SK-N-SH treated with all-trans-retinoic acid at 6 μM for 48 hours (cell line): ENCODE measurements around the gene PRRC1.

Experiments used
- ARNTL ChIP-seq: fragments of 450-650 bp; formaldehyde crosslinking; IDR thresholded peaks from 2 replicates; pipeline ENCODE4 v1.5.0; 2020; ENCODE audit warnings: low read depth, mild to moderate bottlenecking, moderate library complexity, borderline replicate concordance
- ESRRG ChIP-seq: fragments of 250-450 bp; sonication (Bioruptor Pico); IDR thresholded peaks from 2 replicates; pipeline ENCODE4 v1.6.1; 2021; ENCODE audit warnings: mild to moderate bottlenecking
- SNAI2 ChIP-seq: fragments of 250-450 bp; sonication (Bioruptor Pico); IDR thresholded peaks from 2 replicates; pipeline ENCODE4 v1.5.0; 2020; ENCODE audit warnings: mild to moderate bottlenecking, moderate library complexity
- TCF4 ChIP-seq: fragments of 250-450 bp; sonication (Bioruptor Pico); IDR thresholded peaks from 2 replicates; pipeline ENCODE4 v1.8.0; 2021; ENCODE audit warnings: mild to moderate bottlenecking, moderate library complexity, borderline replicate concordance
- TOX ChIP-seq: fragments of 250-450 bp; sonication (Bioruptor Pico); IDR thresholded peaks from 2 replicates; pipeline ENCODE4 v1.8.0; 2021; ENCODE audit warnings: mild to moderate bottlenecking, moderate library complexity, borderline replicate concordance
- ZC3H10 ChIP-seq: fragments of 250-450 bp; sonication (Bioruptor Pico); IDR thresholded peaks from 2 replicates; pipeline ENCODE4 v1.5.1; 2021; ENCODE audit warnings: mild to moderate bottlenecking, moderate library complexity
- ZFP30 ChIP-seq: fragments of 450-650 bp; formaldehyde crosslinking; IDR thresholded peaks from 2 replicates; pipeline ENCODE4 v1.5.0; 2022; ENCODE audit warnings: mild to moderate bottlenecking, moderate library complexity
- ZNF70 ChIP-seq: fragments of 450-650 bp; formaldehyde crosslinking; IDR thresholded peaks from 2 replicates; pipeline ENCODE4 v1.5.0; 2020; ENCODE audit warnings: mild to moderate bottlenecking, moderate library complexity
- ZNF8 ChIP-seq: fragments of 450-650 bp; formaldehyde crosslinking; IDR thresholded peaks from 2 replicates; pipeline ENCODE4 v1.5.0; 2020; ENCODE audit warnings: mild to moderate bottlenecking, moderate library complexity
- TF ChIP-seq, protein P1 (sequence below): fragments of 250-450 bp; sonication (Bioruptor Pico); IDR thresholded peaks from 2 replicates; pipeline ENCODE4 v1.8.0; 2020; ENCODE audit warnings: mild to moderate bottlenecking, moderate library complexity, borderline replicate concordance

DNA sequence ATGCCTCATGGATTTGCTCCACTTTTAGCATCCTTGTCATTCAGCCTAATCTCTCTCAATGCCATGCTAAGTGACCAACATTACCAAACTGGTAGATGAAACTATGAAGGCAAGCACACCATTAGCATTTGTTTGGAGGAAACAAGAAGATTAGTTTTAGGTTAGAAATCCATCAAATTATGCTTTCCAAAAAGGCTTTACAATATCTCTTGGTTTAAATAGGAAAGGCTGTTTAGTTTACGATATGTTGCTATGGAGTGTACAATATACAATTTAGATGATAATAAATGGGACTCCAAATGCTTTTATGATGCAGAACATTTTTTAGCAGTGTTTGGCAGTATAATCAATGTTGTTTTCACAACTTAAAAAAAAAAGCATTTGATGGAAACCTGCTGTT, 83.7 kb downstream of the PRRC1 start:
- TF ChIP-seq ZNF8 (CRISPR knock-in tag) (no peak), ZFP30 (no peak), ZC3H10 (CRISPR knock-in tag) (no peak), TOX (CRISPR knock-in tag) (no peak), TCF4 (CRISPR knock-in tag) (no peak), SNAI2 (CRISPR knock-in tag) (no peak), ESRRG (CRISPR knock-in tag) (no peak), ZNF70 (CRISPR knock-in tag) (no peak), ARNTL (no peak)
- TF ChIP-seq, protein P1, sequence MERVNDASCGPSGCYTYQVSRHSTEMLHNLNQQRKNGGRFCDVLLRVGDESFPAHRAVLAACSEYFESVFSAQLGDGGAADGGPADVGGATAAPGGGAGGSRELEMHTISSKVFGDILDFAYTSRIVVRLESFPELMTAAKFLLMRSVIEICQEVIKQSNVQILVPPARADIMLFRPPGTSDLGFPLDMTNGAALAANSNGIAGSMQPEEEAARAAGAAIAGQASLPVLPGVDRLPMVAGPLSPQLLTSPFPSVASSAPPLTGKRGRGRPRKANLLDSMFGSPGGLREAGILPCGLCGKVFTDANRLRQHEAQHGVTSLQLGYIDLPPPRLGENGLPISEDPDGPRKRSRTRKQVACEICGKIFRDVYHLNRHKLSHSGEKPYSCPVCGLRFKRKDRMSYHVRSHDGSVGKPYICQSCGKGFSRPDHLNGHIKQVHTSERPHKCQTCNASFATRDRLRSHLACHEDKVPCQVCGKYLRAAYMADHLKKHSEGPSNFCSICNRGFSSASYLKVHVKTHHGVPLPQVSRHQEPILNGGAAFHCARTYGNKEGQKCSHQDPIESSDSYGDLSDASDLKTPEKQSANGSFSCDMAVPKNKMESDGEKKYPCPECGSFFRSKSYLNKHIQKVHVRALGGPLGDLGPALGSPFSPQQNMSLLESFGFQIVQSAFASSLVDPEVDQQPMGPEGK, result no peak
